C1 segment of cervical spinal cord (tissue), 14 donors: ENCODE measurements around the gene TRIM65.

Experiments
- DNase-seq, 14 donors: peaks; one replicate each; lab custom pipeline; 2025; lab: John Stamatoyannopoulos, UW

Gene TRIM65

GRCh38 chr17:75839942-75840798 lies 56.6 kb downstream of the TRIM65 start:
- DNase-seq, result no peak
